Activated CD8-positive, alpha-beta T cell treated with anti-CD3 and anti-CD28 coated beads, Interleukin-2, amount 10 ng/mL, durations not matched to agents 7 days and 5 days (primary cell): Measurements from ENCODE around the gene DOCK3. TPM values are rescaled to one million over a fixed set of nuclear protein-coding genes. Genes with fewer than 3 reads are reported as not detected.
"Not testable (repeated sequence)": the region's sequence is repeated elsewhere in the genome, so short reads cannot be mapped to it uniquely, and the experiment has no call there.

Experiments
- ATAC-seq: fragments of 150-1000 bp; cut with Tn5 transposase; one replicate; pipeline ENCODE4 v1.10.0; 2021; ENCODE audit warnings: moderate library complexity
- CTCF ChIA-PET: fragments of 350-600 bp; sonication (Branson Sonifier 250); formaldehyde crosslinking; loops from one replicate; lab custom pipeline; 2021; ENCODE audit warnings: antibody characterized with exemption; lab: Charles Lee
- POLR2A ChIA-PET: fragments of 350-600 bp; sonication (Branson Sonifier 250); formaldehyde crosslinking; loops from one replicate; lab custom pipeline; 2021; ENCODE audit warnings: antibody characterized with exemption; lab: Charles Lee
- DNase-seq: peaks from one replicate; pipeline ENCODE4 v3.0.0-alpha.2; 2020
- H3K27ac Mint-ChIP-seq: one replicate; pipeline ENCODE4 v1.8.0; 2021; ENCODE audit warnings: mild to moderate bottlenecking, mixed read lengths
- H3K27me3 Mint-ChIP-seq: one replicate; pipeline ENCODE4 v1.8.0; 2021; ENCODE audit warnings: low read depth, mixed read lengths
- H3K36me3 Mint-ChIP-seq: one replicate; pipeline ENCODE4 v1.8.0; 2021; ENCODE audit warnings: low read depth, mixed read lengths
- H3K4me1 Mint-ChIP-seq: one replicate; pipeline ENCODE4 v1.8.0; 2021; ENCODE audit warnings: low read depth, mixed read lengths
- H3K4me3 Mint-ChIP-seq: one replicate; pipeline ENCODE4 v1.8.0; 2021; ENCODE audit warnings: mild to moderate bottlenecking, mixed read lengths
- H3K9me3 Mint-ChIP-seq: one replicate; pipeline ENCODE4 v1.8.0; 2022; ENCODE audit warnings: mixed read lengths; ENCODE audit not compliant: insufficient read depth
- total RNA-seq, 2 experiments: library from RNA; stranded (reverse); gene quantifications; one replicate each; pipeline ENCODE4 v1.2.3, GENCODE V29; 2021

Gene DOCK3
- total RNA-seq, 2 experiments from 2014 or later, result 3.2 to 3.4 TPM

DNA sequence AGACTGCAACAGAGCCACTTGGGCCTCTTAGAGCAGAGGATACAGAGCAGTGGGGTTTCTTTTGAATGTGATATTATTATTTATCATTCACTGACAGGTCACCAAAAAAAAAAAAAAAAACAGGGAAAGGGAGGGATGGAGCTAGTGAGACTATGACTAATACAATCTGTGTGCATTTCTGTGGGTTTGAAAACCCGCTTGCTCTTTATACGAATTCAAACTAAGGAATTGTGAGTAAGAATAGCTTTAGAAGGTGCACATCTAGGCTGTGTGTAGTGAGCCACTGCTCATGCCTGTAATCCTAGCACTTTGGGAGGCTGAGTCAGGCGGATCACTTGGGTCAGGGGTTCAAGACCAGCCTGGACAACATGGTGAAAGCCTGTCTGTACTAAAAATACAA, 523.8 kb downstream of the DOCK3 start:
- DNase-seq (no peak), ATAC-seq (no peak)
- Mint-ChIP-seq H3K27ac (no peak overlapping the region), H3K9me3 (peaks cover 4% of the 10 kb centered on the region), H3K4me1 (peaks cover 5% of the 10 kb centered on the region), H3K36me3 (peaks cover 2% of the 10 kb centered on the region), H3K4me3 (no peak overlapping the region), H3K27me3 (no peaks in the 10 kb centered on the region)
- ChIA-PET CTCF (no interaction called here), POLR2A (no interaction called here)

DNA sequence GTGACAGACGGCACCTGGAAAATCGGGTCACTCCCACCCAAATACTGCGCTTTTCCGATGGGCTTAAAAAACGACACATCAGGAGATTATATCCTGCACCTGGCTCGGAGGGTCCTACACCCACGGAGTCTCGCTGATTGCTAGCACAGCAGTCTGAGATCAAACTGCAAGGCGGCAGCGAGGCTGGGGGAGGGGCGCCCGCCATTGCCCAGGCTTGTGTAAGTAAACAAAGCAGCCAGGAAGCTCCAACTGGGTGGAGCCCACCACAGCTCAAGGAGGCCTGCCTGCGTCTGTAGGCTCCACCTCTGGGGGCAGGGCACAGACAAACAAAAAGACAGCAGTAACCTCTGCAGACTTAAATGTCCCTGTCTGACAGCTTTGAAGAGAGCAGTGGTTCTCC, 524.6 kb downstream of the DOCK3 start:
- H3K27ac Mint-ChIP-seq, H3K4me1 Mint-ChIP-seq, POLR2A ChIA-PET, H3K4me3 Mint-ChIP-seq, H3K36me3 Mint-ChIP-seq, DNase-seq, ATAC-seq, H3K9me3 Mint-ChIP-seq, CTCF ChIA-PET, H3K27me3 Mint-ChIP-seq: not testable (repeated sequence)

DNA sequence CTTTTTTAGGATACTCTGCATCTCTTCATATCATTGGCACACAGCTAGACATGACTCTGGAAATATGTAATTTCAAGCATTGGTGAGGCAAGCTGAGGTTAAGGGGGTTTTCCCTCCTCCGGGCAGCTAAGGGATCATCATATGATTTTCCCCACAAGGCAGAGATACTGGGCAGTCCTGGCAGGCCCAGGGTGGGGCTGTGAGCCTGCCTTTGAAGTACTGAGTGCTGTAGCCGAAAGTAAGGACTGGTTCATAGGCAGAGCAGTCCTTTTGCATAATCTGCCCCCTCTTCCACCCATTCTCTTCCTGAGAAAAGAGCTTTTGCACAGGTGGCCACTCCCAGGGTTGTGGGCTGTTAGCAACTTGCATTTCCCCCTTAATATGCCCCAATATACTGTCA, 541.6 kb downstream of the DOCK3 start:
- ChIA-PET POLR2A (no interaction called here), CTCF (no interaction called here)
- H3K4me3 Mint-ChIP-seq, result no peak overlapping the region
- H3K27me3 Mint-ChIP-seq, result no peaks in the 10 kb centered on the region
- H3K27ac Mint-ChIP-seq, result no peak overlapping the region
- no peak for DNase-seq
- H3K9me3 Mint-ChIP-seq, result no peaks in the 10 kb centered on the region
- peaks cover 2% of the 10 kb centered on the region for H3K36me3 Mint-ChIP-seq
- no peak for ATAC-seq
- no peaks in the 10 kb centered on the region for H3K4me1 Mint-ChIP-seq

DNA sequence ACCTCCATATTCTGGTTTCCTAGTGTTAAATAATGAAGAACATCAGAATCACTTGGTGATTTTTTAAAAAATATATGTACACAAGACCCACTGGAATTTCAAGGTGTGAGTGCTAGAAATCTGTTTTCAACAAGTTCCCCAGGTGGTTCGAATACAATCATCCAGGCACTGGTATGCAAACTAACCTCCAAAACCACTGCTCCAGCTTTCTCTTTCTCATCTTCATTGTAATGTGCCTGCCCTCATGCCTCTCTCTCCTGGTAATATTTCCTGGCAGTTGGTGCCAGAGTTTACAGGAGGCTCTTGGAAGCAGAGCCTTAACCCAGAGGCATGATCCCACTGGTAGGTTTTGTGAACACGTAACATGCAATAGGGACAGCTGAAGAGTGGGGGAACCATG, 547.2 kb downstream of the DOCK3 start:
- H3K4me1 Mint-ChIP-seq, result no peaks in the 10 kb centered on the region
- ChIA-PET CTCF (no interaction called here), POLR2A (no interaction called here)
- no peaks in the 10 kb centered on the region for H3K9me3 Mint-ChIP-seq
- no peak overlapping the region for H3K27ac Mint-ChIP-seq
- H3K4me3 Mint-ChIP-seq, result no peak overlapping the region
- no peaks in the 10 kb centered on the region for H3K36me3 Mint-ChIP-seq
- no peaks in the 10 kb centered on the region for H3K27me3 Mint-ChIP-seq
- DNase-seq, result no peak
- ATAC-seq, result no peak

DNA sequence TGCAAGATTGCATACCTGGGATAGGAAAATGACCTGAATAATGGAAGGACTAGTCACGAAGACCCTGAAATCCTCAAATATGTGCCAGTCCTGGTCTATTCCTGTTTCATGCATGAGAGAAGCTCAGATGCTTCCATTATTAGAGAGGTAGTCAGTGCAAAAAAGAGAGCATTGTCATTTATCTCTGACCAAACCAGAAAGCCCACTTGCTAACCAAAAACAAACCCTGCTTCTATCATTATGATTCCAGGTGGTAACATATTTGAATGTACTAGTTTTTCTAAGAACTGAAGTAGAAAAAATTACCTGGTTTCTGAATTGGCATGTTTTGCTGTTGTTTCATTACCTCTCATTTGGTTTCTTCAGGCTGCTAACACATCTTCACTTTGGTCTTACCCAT, 549.6 kb downstream of the DOCK3 start:
- Mint-ChIP-seq H3K4me1 (no peaks in the 10 kb centered on the region), H3K9me3 (no peaks in the 10 kb centered on the region), H3K27ac (no peak overlapping the region), H3K36me3 (no peaks in the 10 kb centered on the region), H3K4me3 (no peak overlapping the region), H3K27me3 (no peaks in the 10 kb centered on the region)
- DNase-seq (no peak), ATAC-seq (no peak)
- POLR2A ChIA-PET, result no interaction called here
- CTCF ChIA-PET, result no interaction called here

DNA sequence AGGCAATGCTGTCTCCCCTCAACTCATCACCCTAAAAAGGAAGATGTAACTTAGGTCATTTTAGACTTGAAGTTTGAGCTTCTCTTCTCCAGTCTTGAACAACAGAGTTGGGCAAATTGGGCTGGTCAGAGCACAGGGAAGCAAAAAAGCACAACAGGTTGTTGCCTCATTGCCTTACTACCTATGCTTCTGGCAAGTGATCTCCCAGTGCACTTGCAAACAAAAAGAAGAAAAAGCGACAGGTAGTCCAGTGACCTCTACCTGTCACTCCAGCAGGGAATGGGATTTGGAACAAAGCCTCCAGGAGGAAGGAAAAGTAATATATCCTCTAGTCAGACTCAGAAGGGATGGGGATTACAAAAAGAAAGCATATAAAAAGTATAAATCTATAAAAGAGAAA, 550.1 kb downstream of the DOCK3 start:
- DNase-seq (no peak), ATAC-seq (no peak)
- Mint-ChIP-seq H3K9me3 (no peaks in the 10 kb centered on the region), H3K36me3 (no peaks in the 10 kb centered on the region), H3K4me1 (no peaks in the 10 kb centered on the region), H3K27ac (no peak overlapping the region), H3K4me3 (no peak overlapping the region), H3K27me3 (no peaks in the 10 kb centered on the region)
- CTCF ChIA-PET, result no interaction called here
- POLR2A ChIA-PET, result no interaction called here

DNA sequence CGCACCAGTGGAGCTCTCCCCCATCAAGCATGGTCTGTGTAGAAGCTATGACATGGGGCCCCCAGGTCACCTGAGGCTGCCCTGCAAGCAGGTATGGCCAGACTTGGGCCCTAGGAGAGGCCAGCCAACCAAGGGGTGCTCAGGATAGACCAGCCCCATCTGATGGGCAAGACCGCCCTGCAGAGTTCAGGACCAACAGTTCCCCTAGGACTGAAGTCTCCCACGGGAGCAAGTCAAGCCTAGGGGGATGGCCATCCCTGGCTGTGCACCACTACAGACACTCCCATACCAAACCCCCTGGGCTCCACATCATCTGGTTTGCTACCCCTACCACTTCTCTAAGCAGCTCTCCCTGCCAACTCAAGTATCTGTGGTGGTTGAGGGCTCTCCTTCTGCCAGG, 568.2 kb downstream of the DOCK3 start:
- Mint-ChIP-seq H3K9me3 (peaks cover under 1% of the 10 kb centered on the region), H3K27me3 (no peaks in the 10 kb centered on the region), H3K4me3 (no peak overlapping the region), H3K36me3 (peaks cover 5% of the 10 kb centered on the region), H3K4me1 (no peaks in the 10 kb centered on the region), H3K27ac (no peak overlapping the region)
- DNase-seq, result no peak
- ChIA-PET POLR2A (no interaction called here), CTCF (no interaction called here)
- no peak for ATAC-seq

DNA sequence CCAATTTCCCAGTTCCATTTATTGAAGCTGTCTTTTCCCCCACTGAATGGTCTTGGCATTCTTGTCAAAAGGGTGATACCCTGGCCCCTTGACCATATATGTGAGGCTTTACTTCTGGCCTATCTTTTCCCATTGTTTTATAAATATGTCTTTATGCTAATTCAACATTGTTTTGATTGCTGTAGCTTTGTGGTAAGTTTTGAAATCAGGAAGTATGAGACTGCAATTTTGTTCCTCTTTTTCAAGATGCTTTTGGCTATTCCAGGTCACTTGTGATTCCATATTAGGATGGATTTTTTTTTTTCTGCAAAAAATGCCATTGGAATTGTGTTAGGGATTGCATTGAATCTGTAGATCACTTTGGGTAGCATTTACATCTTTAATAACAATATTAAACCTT, 569.2 kb downstream of the DOCK3 start:
- Mint-ChIP-seq H3K27ac (no peak overlapping the region), H3K9me3 (peaks cover 3% of the 10 kb centered on the region), H3K27me3 (no peaks in the 10 kb centered on the region), H3K4me3 (no peak overlapping the region), H3K36me3 (no peaks in the 10 kb centered on the region), H3K4me1 (no peaks in the 10 kb centered on the region)
- ChIA-PET CTCF (no interaction called here), POLR2A (interaction anchor here (0.6 kb wide), 2 partner anchors 139 to 472 kb away, joined by 3 read pairs; no protein-coding TSS in a partner anchor)
- ATAC-seq, result no peak
- DNase-seq, result no peak

DNA sequence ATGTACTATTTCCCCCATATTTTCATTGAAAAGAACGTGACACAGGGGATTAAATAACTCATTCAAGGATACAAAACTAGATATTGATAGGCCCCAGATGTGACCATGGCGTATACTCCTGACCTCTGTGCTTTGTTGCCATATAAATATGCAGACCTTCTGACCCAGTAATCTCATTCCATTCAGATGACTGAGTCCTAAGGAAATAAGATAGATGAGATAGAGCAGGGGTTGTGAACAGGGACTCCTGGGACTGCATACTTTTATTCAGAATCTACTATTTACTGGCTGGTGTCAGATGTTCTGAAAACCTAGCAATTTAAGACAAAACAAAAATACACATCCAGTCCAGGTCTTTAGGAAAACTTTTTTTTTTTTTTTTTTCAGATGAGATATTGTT, 571.1 kb downstream of the DOCK3 start:
- Mint-ChIP-seq H3K27me3 (no peaks in the 10 kb centered on the region), H3K4me1 (no peaks in the 10 kb centered on the region)

DNA sequence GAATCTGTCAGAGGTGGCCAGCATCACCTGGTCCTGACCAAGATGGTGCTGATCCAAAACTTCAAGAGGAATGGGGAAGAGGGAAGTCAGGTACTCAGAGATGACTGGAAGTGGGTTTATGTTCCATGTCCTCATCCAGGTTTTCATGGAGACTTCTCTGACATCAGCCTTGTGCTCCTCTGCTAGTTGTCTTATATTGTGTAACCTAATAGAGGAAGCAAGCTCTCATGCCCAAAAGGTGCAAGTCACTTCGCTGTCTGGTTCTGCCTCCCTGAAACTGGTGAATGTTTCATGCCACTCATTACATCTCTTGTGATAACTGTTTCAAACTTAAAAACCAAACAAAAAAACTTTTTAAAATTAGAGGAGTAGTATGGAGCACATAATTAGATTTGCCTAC, 583.1 kb downstream of the DOCK3 start:
- ATAC-seq, result no peak

More for the DNA sequence above, 571.1 kb downstream of the DOCK3 start:
- Mint-ChIP-seq H3K4me3 (no peak overlapping the region), H3K9me3 (peaks cover 3% of the 10 kb centered on the region), H3K36me3 (no peaks in the 10 kb centered on the region), H3K27ac (no peak overlapping the region)
- ATAC-seq (no peak), DNase-seq (no peak)
- CTCF ChIA-PET, result no interaction called here
- POLR2A ChIA-PET, result no interaction called here

DNA sequence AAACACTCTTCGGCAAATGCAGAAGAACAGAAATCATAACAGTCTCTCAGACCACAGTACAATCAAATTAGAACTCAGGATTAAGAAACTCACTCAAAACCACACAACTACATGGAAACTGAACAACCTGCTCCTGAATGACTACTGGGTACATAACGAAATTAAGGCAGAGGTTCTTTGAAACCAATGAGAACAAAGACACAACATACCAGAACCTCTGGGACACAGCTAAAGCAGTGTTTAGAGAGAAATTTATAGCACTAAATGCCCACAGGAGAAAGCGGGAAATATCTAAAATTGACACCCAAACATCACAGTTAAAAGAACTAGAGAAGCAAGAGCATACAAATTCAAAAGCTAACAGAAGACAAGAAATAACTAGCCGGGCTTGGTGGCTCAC, 589.4 kb downstream of the DOCK3 start:
- H3K4me3 Mint-ChIP-seq, H3K9me3 Mint-ChIP-seq, POLR2A ChIA-PET, H3K27ac Mint-ChIP-seq, ATAC-seq, H3K4me1 Mint-ChIP-seq, CTCF ChIA-PET, H3K27me3 Mint-ChIP-seq, H3K36me3 Mint-ChIP-seq, DNase-seq: not testable (repeated sequence)

More for the DNA sequence above, 583.1 kb downstream of the DOCK3 start:
- Mint-ChIP-seq H3K9me3 (no peaks in the 10 kb centered on the region), H3K27ac (no peak overlapping the region), H3K4me1 (no peaks in the 10 kb centered on the region), H3K27me3 (no peaks in the 10 kb centered on the region), H3K36me3 (no peaks in the 10 kb centered on the region), H3K4me3 (no peak overlapping the region)
- POLR2A ChIA-PET, result no interaction called here
- no peak for DNase-seq
- CTCF ChIA-PET, result no interaction called here

DNA sequence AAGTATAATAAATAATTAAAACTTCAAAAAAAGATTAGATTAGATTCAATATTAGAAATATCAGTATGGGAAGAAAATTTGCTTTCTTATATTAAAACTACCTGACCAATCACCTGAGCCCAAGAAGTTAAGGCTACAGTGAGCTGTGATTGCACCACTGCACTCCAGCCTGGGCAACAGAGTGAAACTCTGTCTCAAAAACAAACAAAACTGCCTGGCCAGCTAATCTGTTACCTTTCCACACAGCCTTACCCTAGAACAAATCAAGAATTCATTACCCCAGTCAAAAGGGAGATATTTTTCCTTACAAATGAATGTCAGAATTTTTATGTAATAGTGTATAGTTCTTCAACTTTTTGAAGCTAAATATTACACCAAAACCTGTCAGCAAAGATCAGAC, 593.4 kb downstream of the DOCK3 start:
- no peak overlapping the region for H3K27ac Mint-ChIP-seq

DNA sequence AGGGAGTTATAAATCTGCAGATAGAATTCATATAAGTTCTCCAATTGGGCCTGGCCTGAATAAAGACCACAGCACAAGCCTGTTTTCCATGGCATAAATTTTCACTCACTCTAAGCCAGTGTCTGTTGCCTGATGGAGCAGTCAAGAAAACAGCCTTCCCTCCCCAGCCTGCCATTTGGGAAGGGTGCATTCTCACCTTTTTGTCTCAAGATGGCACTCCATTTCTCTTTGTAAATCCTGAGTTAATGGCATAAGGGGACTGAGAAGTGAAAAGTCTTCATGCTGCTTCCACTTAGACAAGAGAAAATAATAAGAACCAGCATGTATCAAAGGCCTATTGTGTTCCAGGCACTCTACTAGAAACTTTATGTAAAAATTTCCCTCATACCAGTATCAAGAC, 594.7 kb downstream of the DOCK3 start:
- peaks cover 13% of the 10 kb centered on the region for H3K4me1 Mint-ChIP-seq
- no peak overlapping the region for H3K27ac Mint-ChIP-seq
- no peaks in the 10 kb centered on the region for H3K27me3 Mint-ChIP-seq
- ATAC-seq (no peak), DNase-seq (no peak)
- no peaks in the 10 kb centered on the region for H3K9me3 Mint-ChIP-seq
- ChIA-PET CTCF (no interaction called here), POLR2A (no interaction called here)
- no peak overlapping the region for H3K4me3 Mint-ChIP-seq
- H3K36me3 Mint-ChIP-seq, result peaks cover 3% of the 10 kb centered on the region

More for the DNA sequence above, 593.4 kb downstream of the DOCK3 start:
- Mint-ChIP-seq H3K4me3 (no peak overlapping the region), H3K9me3 (no peaks in the 10 kb centered on the region), H3K4me1 (peaks cover 13% of the 10 kb centered on the region), H3K36me3 (peaks cover 3% of the 10 kb centered on the region), H3K27me3 (no peaks in the 10 kb centered on the region)
- CTCF ChIA-PET, result no interaction called here
- ATAC-seq (no peak), DNase-seq (no peak)
- POLR2A ChIA-PET, result no interaction called here
